Measurements from ENCODE around the gene UBXN1.

DNA sequence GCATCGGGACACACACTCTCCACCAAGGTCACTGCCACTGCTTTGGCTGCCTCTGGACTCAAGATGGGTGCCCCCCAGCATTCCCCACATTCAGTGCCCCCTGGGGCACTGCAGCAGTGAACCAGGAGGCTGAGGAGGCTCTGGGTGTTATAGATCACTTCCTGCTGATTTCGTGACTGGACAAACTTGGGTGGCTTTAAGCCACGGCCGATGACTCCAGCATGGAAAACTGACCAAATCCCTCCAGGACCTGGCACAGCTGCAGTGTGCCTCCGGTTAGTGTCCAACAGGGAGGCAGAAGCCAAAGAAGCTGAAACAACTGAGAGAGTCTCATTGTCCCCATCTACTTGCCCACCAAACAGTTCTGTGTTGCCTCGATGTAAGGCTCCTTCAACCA, 31.3 kb downstream of the UBXN1 start:
- TF ChIP-seq, protein P1, sequence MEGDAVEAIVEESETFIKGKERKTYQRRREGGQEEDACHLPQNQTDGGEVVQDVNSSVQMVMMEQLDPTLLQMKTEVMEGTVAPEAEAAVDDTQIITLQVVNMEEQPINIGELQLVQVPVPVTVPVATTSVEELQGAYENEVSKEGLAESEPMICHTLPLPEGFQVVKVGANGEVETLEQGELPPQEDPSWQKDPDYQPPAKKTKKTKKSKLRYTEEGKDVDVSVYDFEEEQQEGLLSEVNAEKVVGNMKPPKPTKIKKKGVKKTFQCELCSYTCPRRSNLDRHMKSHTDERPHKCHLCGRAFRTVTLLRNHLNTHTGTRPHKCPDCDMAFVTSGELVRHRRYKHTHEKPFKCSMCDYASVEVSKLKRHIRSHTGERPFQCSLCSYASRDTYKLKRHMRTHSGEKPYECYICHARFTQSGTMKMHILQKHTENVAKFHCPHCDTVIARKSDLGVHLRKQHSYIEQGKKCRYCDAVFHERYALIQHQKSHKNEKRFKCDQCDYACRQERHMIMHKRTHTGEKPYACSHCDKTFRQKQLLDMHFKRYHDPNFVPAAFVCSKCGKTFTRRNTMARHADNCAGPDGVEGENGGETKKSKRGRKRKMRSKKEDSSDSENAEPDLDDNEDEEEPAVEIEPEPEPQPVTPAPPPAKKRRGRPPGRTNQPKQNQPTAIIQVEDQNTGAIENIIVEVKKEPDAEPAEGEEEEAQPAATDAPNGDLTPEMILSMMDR (conservative IDR thresholded peaks at IDR 0.05; ENCODE audit: low read length) = no peak
- no peak for TF ChIP-seq EZH2phosphoT487 (IDR thresholded peaks at IDR 0.05; ENCODE audit: borderline replicate concordance, low read depth, low read length)
